ENCODE measurements around the gene SLC48A1.

DNA sequence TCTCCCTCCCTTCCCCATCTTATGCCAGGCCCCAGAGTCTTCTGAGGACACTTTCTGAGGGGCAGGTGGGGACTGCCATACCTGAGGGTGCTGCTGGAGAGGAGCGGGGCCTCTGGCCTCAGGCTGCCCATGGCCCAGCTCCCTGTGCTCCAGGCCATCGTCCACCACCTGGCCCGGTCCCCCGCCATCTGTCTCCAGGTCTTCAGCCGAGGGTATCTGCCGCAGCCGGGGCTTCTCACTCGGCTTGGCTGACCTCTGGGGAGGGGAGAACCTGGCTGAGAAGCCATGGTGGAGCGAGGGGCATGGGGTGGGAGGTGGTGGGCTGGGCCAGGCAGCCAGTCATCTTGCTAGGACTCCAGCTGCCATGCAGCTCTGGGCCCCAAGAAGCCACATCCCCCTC is 21.6 kb downstream of the SLC48A1 start:
- TF ChIP-seq POLR2A (IDR thresholded peaks at IDR 0.05) (no peak), CTCF (IDR thresholded peaks at IDR 0.05) (no peak), POLR2AphosphoS5 (IDR thresholded peaks at IDR 0.05) (no peak)
